Mesenchymal stem cell (in vitro differentiated cells and primary cell): ENCODE results near the gene CAST.
A peak's percentile ranks its signal among the peaks of the same experiment; 100 is the strongest.

Source experiments
- DNase-seq: peaks from one replicate; pipeline ENCODE4 v3.0.0-alpha.2; 2013
- H2AFZ ChIP-seq: one replicate; pipeline ENCODE4 v1.6.1; 2013; ENCODE audit warnings: low read depth, mild to moderate bottlenecking, control low read depth, inconsistent platforms, low read length, moderate library complexity
- H2AK5ac ChIP-seq: 2 replicates; pipeline ENCODE4 v1.6.1; 2013; ENCODE audit warnings: low read length, moderate library complexity, mild to moderate bottlenecking, inconsistent platforms; ENCODE audit not compliant: severe bottlenecking
- H2BK120ac ChIP-seq: one replicate; pipeline ENCODE4 v1.6.1; 2013; ENCODE audit warnings: low read depth, mild to moderate bottlenecking, inconsistent platforms, low read length, moderate library complexity
- H2BK12ac ChIP-seq, 2 experiments: one replicate each; pipeline ENCODE4 v1.6.1; 2013; ENCODE audit warnings: inconsistent platforms in 2 of 2, low read length in 2 of 2, mild to moderate bottlenecking in 2 of 2, moderate library complexity in 2 of 2, control low read depth in 1 of 2
- H2BK15ac ChIP-seq: one replicate; pipeline ENCODE4 v1.6.1; 2013; ENCODE audit warnings: mild to moderate bottlenecking, low read depth, inconsistent platforms; ENCODE audit not compliant: poor library complexity, severe bottlenecking
- H2BK5ac ChIP-seq: 2 replicates; pipeline ENCODE4 v1.6.1; 2013; ENCODE audit warnings: low read depth, mild to moderate bottlenecking, low read length, control low read depth, inconsistent platforms; ENCODE audit not compliant: poor library complexity, severe bottlenecking
- H3K14ac ChIP-seq, 2 experiments: one replicate each; pipeline ENCODE4 v1.6.1; 2013; ENCODE audit warnings: inconsistent platforms in 2 of 2, low read length in 2 of 2, control low read depth in 1 of 2, mild to moderate bottlenecking in 1 of 2, moderate library complexity in 1 of 2
- H3K18ac ChIP-seq, 2 experiments: one replicate each; pipeline ENCODE4 v1.6.1; 2013; ENCODE audit warnings: inconsistent platforms in 2 of 2, low read length in 2 of 2, control low read depth in 1 of 2, low read depth in 1 of 2, mild to moderate bottlenecking in 1 of 2
- H3K23ac ChIP-seq, 2 experiments: one replicate each; pipeline ENCODE4 v1.6.1; 2013; ENCODE audit warnings: inconsistent platforms in 2 of 2, low read length in 2 of 2, mild to moderate bottlenecking in 2 of 2, moderate library complexity in 2 of 2, control low read depth in 1 of 2
- H3K27ac ChIP-seq: 2 replicates; pipeline ENCODE4 v1.5.1; 2013; ENCODE audit warnings: mild to moderate bottlenecking, moderate library complexity, low read length, control low read depth, inconsistent platforms; ENCODE audit not compliant: poor library complexity, severe bottlenecking
- H3K27me3 ChIP-seq, 2 experiments: 2 replicates each; pipeline versions ENCODE4 v1.6.1 to v1.7.0; 2013; ENCODE audit warnings: low read length in 2 of 2, mild to moderate bottlenecking in 2 of 2, moderate library complexity in 2 of 2, control low read depth in 1 of 2, inconsistent platforms in 1 of 2; ENCODE audit not compliant: control insufficient read depth in 1 of 2, insufficient read depth in 1 of 2
- H3K36me3 ChIP-seq, 2 experiments: 2 replicates each; pipeline versions ENCODE4 v1.6.1 to v1.7.0; 2013; ENCODE audit warnings: low read length in 2 of 2, control low read depth in 1 of 2, inconsistent platforms in 1 of 2, low read depth in 1 of 2, mild to moderate bottlenecking in 1 of 2; ENCODE audit not compliant: insufficient read depth in 2 of 2, control insufficient read depth in 1 of 2
- H3K4ac ChIP-seq, 2 experiments: one replicate each; pipeline ENCODE4 v1.6.1; 2013; ENCODE audit warnings: inconsistent platforms in 2 of 2, low read length in 2 of 2, mild to moderate bottlenecking in 2 of 2, moderate library complexity in 2 of 2, control low read depth in 1 of 2, low read depth in 1 of 2
- H3K4me1 ChIP-seq: 2 replicates; pipeline ENCODE4 v1.6.1; 2013; ENCODE audit warnings: low read depth, low read length, control low read depth; ENCODE audit not compliant: control insufficient read depth, insufficient read depth
- H3K4me2 ChIP-seq: 2 replicates; pipeline ENCODE4 v1.6.1; 2013; ENCODE audit warnings: low read length, mild to moderate bottlenecking, inconsistent platforms; ENCODE audit not compliant: poor library complexity, severe bottlenecking
- H3K4me3 ChIP-seq, 2 experiments: 2 replicates each; pipeline versions ENCODE4 v1.5.1 to v1.7.0; 2013; ENCODE audit warnings: low read length in 2 of 2, mild to moderate bottlenecking in 2 of 2, control low read depth in 1 of 2, low read depth in 1 of 2; ENCODE audit not compliant: insufficient read depth in 1 of 2
- H3K79me1 ChIP-seq: replicated peaks from 2 replicates; pipeline ENCODE4 v1.6.1; 2013; ENCODE audit warnings: mild to moderate bottlenecking, control low read depth, low read length, inconsistent platforms; ENCODE audit not compliant: poor library complexity, severe bottlenecking
- H3K9ac ChIP-seq: 2 replicates; pipeline ENCODE4 v1.7.0; 2013; ENCODE audit warnings: mild to moderate bottlenecking, low read length, moderate library complexity
- H3K9me3 ChIP-seq: 2 replicates; pipeline ENCODE4 v1.7.0; 2013; ENCODE audit warnings: mild to moderate bottlenecking, low read length; ENCODE audit not compliant: control insufficient read depth
- H4K8ac ChIP-seq: one replicate; pipeline ENCODE4 v1.6.1; 2013; ENCODE audit warnings: inconsistent platforms, mild to moderate bottlenecking, low read length, moderate library complexity
- H4K91ac ChIP-seq: one replicate; pipeline ENCODE4 v1.6.1; 2013; ENCODE audit warnings: mild to moderate bottlenecking, low read length, inconsistent platforms
- WGBS: methylation state at CpG from one replicate; pipeline ENCODE4 v1.1.7; 2013; ENCODE audit warnings: mixed read lengths; 5-methylcytosine and 5-hydroxymethylcytosine counted together

Gene CAST

DNA sequence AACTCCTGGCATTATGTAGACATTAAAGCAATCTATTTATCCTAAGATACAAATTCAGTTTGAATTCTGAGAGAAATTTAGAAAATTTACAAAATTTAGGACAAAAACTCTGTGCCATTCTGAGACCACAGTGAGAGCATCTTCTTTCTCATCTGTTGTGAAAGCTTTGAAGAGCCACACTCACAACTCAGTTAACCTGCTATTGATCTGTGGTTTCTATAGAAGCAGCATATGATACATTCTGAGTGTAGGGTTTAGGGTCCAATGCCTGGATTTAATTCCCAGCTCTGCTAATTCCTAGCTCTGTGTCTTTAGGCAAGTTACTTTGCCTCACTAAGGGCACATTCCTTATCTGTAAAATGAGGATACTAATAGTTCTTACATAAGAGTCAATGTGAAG lies 21.6 kb downstream of the CAST start:
- H2BK120ac ChIP-seq: no peak overlapping the region
- H3K27ac ChIP-seq: no peak overlapping the region
- H4K8ac ChIP-seq: no peak overlapping the region
- H3K9ac ChIP-seq: no peak overlapping the region
- no peak overlapping the region for H3K18ac ChIP-seq
- H3K14ac ChIP-seq: no peak overlapping the region
- no peak overlapping the region for H2AFZ ChIP-seq
- H3K23ac ChIP-seq: no peak overlapping the region
- no peak overlapping the region for H3K4me2 ChIP-seq
- peaks cover 19% of the 10 kb centered on the region for H3K79me1 ChIP-seq
- no peaks in the 10 kb centered on the region for H3K27me3 ChIP-seq
- H3K4ac ChIP-seq: no peak overlapping the region
- H4K91ac ChIP-seq: no peak overlapping the region
- H3K36me3 ChIP-seq: peaks cover 0 to 34% of the 10 kb centered on the region in 2 experiments
- H3K9me3 ChIP-seq: no peaks in the 10 kb centered on the region
- H2BK12ac ChIP-seq: no peak overlapping the region
- H2BK15ac ChIP-seq: no peak overlapping the region
- no peak overlapping the region for H3K4me3 ChIP-seq
- H2BK5ac ChIP-seq: no peak overlapping the region
- H3K4me1 ChIP-seq: no peaks in the 10 kb centered on the region
- no peak overlapping the region for H2AK5ac ChIP-seq
- DNase-seq: no peak

DNA sequence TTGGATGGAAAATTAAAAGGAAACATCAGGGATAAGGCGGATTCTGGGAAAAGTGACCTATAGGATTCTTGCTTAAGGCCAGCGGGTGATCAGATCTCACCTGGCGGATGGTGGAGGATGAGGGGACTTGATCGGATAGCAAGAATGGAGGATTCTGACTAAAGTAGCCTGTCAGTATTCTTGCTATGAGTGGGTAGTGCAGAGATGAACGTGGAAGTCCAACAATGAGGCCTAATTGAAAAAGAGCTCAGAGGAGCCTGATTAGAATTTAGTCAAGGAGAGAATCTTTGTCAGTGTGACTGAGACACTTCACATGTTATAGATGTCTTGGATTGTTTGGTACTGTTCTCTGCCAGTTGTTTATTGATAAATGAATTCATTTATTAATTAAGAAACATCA lies 24.9 kb downstream of the CAST start:
- no peak overlapping the region for H3K4ac ChIP-seq
- peaks cover 17% of the 10 kb centered on the region for H3K79me1 ChIP-seq
- H2BK12ac ChIP-seq: no peak overlapping the region
- H4K8ac ChIP-seq: no peak overlapping the region
- H3K18ac ChIP-seq: no peak overlapping the region
- H2AFZ ChIP-seq: no peak overlapping the region
- no peaks in the 10 kb centered on the region for H3K27me3 ChIP-seq
- H3K36me3 ChIP-seq: peaks cover 0 to 36% of the 10 kb centered on the region in 2 experiments
- no peak overlapping the region for H2BK5ac ChIP-seq
- H4K91ac ChIP-seq: no peak overlapping the region
- no peak for DNase-seq
- no peak overlapping the region for H3K23ac ChIP-seq
- peak overlapping the region; percentile 72 for H3K9ac ChIP-seq
- no peaks in the 10 kb centered on the region for H3K4me1 ChIP-seq
- H2BK15ac ChIP-seq: no peak overlapping the region
- H3K4me3 ChIP-seq: peak overlapping the region in 1 of 2 experiments; percentile 34
- no peaks in the 10 kb centered on the region for H3K9me3 ChIP-seq
- no peak overlapping the region for H3K4me2 ChIP-seq
- H3K27ac ChIP-seq: no peak overlapping the region
- H2AK5ac ChIP-seq: no peak overlapping the region
- no peak overlapping the region for H2BK120ac ChIP-seq
- WGBS: 96% methylated on average over 5 of the region's 5 CpGs
- H3K14ac ChIP-seq: no peak overlapping the region

DNA sequence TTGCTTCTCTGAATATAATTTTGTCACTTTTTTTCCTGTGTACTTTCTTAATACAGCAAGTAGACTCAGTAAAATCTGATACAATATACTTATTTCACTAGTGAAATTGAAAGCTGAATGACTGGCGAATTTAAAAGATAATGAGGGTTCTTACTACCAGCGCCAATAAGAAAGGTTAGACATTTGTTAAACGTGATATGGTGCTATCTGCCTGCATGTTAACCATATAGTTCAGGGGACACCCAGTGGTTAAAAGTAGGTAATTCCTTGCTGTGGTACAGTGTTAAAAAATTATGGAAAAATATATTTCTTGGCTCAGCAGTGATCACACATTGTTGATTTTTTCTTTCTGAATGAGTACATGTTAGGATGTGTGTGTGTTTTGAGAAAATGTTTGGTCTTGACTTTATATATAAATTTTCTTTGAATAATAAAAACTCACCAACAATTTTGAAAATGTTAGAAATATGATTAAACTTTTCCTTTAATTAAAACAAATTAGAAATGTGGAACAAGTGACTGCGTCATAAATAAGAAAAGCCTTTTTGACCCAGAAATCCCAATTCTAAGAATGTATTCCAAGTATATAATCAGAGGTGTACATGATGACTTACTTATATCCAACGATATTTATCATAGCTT lies 25.8 kb downstream of the CAST start:
- H3K14ac ChIP-seq: no peak overlapping the region
- no peak overlapping the region for H2AFZ ChIP-seq
- WGBS: 9% methylated on average over 3 of the region's 5 CpGs
- H3K4me3 ChIP-seq: peak overlapping the region in 1 of 2 experiments; percentile 34
- H4K8ac ChIP-seq: no peak overlapping the region
- no peaks in the 10 kb centered on the region for H3K27me3 ChIP-seq
- H2BK5ac ChIP-seq: no peak overlapping the region
- H2BK15ac ChIP-seq: no peak overlapping the region
- no peak overlapping the region for H3K4ac ChIP-seq
- H4K91ac ChIP-seq: no peak overlapping the region
- H3K36me3 ChIP-seq: peaks cover 0 to 41% of the 10 kb centered on the region in 2 experiments
- no peak overlapping the region for H3K27ac ChIP-seq
- no peaks in the 10 kb centered on the region for H3K4me1 ChIP-seq
- H3K79me1 ChIP-seq: peaks cover 17% of the 10 kb centered on the region
- DNase-seq: peak; percentile 74
- peak overlapping the region; percentile 72 for H3K9ac ChIP-seq
- H3K4me2 ChIP-seq: no peak overlapping the region
- no peak overlapping the region for H3K23ac ChIP-seq
- H3K18ac ChIP-seq: no peak overlapping the region
- no peak overlapping the region for H2AK5ac ChIP-seq
- H2BK120ac ChIP-seq: no peak overlapping the region
- H2BK12ac ChIP-seq: no peak overlapping the region
- H3K9me3 ChIP-seq: no peaks in the 10 kb centered on the region

DNA sequence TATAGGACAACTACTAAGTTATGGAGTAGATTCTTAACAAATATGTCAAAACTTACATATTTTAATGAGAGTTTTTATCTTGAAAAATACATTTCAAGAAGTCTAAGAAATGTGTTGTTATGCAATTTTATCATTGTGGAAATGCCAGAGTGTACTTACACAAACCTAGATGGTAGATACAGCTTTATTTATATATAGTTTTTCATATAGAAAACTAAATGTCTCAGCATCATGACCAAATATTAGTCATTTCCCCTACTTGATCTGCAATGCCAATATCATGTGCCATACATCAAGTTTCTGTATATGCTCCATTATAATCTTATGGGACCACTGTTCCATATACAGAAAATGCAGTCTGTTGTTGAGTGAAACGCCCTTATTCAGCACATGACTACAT lies 28.7 kb downstream of the CAST start:
- peaks cover 0 to 41% of the 10 kb centered on the region in 2 experiments for H3K36me3 ChIP-seq
- H2BK15ac ChIP-seq: no peak overlapping the region
- no peak overlapping the region for H4K91ac ChIP-seq
- H2BK12ac ChIP-seq: no peak overlapping the region
- no peak overlapping the region for H3K4ac ChIP-seq
- no peak overlapping the region for H3K23ac ChIP-seq
- no peak overlapping the region for H2AK5ac ChIP-seq
- no peak overlapping the region for H2BK120ac ChIP-seq
- H4K8ac ChIP-seq: no peak overlapping the region
- no peak overlapping the region for H3K14ac ChIP-seq
- no peak for DNase-seq
- no peak overlapping the region for H2AFZ ChIP-seq
- no peak overlapping the region for H3K27ac ChIP-seq
- H3K79me1 ChIP-seq: peaks cover 13% of the 10 kb centered on the region
- H3K4me1 ChIP-seq: no peaks in the 10 kb centered on the region
- H3K4me3 ChIP-seq: no peak overlapping the region
- no peak overlapping the region for H3K4me2 ChIP-seq
- no peaks in the 10 kb centered on the region for H3K9me3 ChIP-seq
- WGBS: 77% methylated on average over 1 of the region's 1 CpG
- H3K18ac ChIP-seq: no peak overlapping the region
- H2BK5ac ChIP-seq: no peak overlapping the region
- no peak overlapping the region for H3K9ac ChIP-seq
- H3K27me3 ChIP-seq: no peaks in the 10 kb centered on the region
